NCI-H2196 treated with DMSO at 0.1 percent for 48 hours (cell line): Measurements from ENCODE around the gene RHBG.
"Not testable (repeated sequence)": the region's sequence is repeated elsewhere in the genome, so short reads cannot be mapped to it uniquely, and the experiment has no call there.

Source experiments
- DNase-seq: peaks from one replicate; lab custom pipeline; 2025; ENCODE audit not compliant: unreplicated experiment; lab: John Stamatoyannopoulos, UW

The RHBG gene

GRCh38 chr1:156368889-156369684 is at the start of gene RHBG:
Gene RHBG, plus strand, starts transcription at chr1:156369211. Its CDS starts 39 bp downstream, at chr1:156369250.
- DNase-seq: peak; percentile 47

- peak; percentile 17 for DNase-seq
These were observed 49.3 kb upstream of the RHBG start for GRCh38 chr1:156319664-156320063.

- no peak for DNase-seq
These were observed 48.5 kb upstream of the RHBG start for GRCh38 chr1:156320560-156320959.

- not testable (repeated sequence) for DNase-seq
These were observed 45.8 kb upstream of the RHBG start for GRCh38 chr1:156323179-156323578.

- DNase-seq: no peak
These were observed 32.8 kb upstream of the RHBG start for GRCh38 chr1:156336242-156336641.

GRCh38 chr1:156337052-156337887 is 31.7 kb upstream of the RHBG start:
- no peak for DNase-seq

GRCh38 chr1:156337888-156338179 is 31.2 kb upstream of the RHBG start:
- no peak for DNase-seq

GRCh38 chr1:156338180-156338976 is 30.6 kb upstream of the RHBG start, which contains the start of the genes CCT3 and TSACC:
Gene CCT3, minus strand, starts transcription at chr1:156338292. Its CDS starts 108 bp downstream, at chr1:156338184.
Gene TSACC, plus strand, starts transcription at chr1:156338526. Its CDS starts 1,232 bp downstream, at chr1:156339758.
- DNase-seq: peak; percentile 99

- DNase-seq: no peak
These were observed 26.6 kb upstream of the RHBG start for GRCh38 chr1:156342166-156342955.

GRCh38 chr1:156344409-156344808 is 24.6 kb upstream of the RHBG start:
- DNase-seq: no peak

GRCh38 chr1:156346035-156346434 is 23.0 kb upstream of the RHBG start:
- not testable (repeated sequence) for DNase-seq

- no peak for DNase-seq
These were observed 22.4 kb upstream of the RHBG start for GRCh38 chr1:156346636-156347035.

- DNase-seq: no peak
These were observed 21.7 kb upstream of the RHBG start for GRCh38 chr1:156347331-156347730.

- DNase-seq: not testable (repeated sequence)
These were observed 16.5 kb upstream of the RHBG start for GRCh38 chr1:156352481-156352880.

GRCh38 chr1:156356262-156356874 is 12.6 kb upstream of the RHBG start:
- no peak for DNase-seq

GRCh38 chr1:156356875-156357534 is 12.0 kb upstream of the RHBG start:
- DNase-seq: peak; percentile 63

GRCh38 chr1:156357977-156358376 is 11.0 kb upstream of the RHBG start:
- no peak for DNase-seq

GRCh38 chr1:156358641-156359040 is 10.4 kb upstream of the RHBG start:
- DNase-seq: no peak

- DNase-seq: no peak
These were observed 9.8 kb upstream of the RHBG start for GRCh38 chr1:156359249-156359648.
